ENCODE measurements around the gene ZBED5. TPM values are rescaled to one million over a fixed set of nuclear protein-coding genes. Genes with fewer than 3 reads are reported as not detected.
"Not testable (repeated sequence)": the region's sequence is repeated elsewhere in the genome, so short reads cannot be mapped to it uniquely, and the experiment has no call there.

Gene ZBED5
- total and polyA plus RNA-seq, 2 experiments from 2014 or later, result 36.2 to 76.6 TPM

DNA sequence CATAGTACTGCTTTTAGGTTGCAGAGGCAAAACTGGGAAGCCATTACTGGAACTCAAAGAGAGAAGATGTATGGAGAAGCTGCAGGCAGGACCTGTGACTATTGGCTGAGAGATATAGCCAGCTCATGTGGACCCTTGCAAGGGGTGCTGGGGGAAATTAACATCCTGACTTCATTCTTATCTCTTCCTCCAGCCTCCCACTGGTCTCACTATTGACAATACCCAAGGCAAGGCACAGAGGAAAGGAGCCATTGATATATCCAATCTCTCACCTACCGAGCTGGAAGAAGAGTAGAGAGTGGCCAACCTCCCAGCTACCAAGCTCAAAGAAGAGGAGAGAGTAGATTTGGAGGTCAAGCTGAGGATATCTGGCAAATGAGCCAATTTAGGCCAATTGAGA, 36.8 kb upstream of the ZBED5 start:
- no peak for DNase-seq (ENCODE audit: low read depth in 1 of 2, low spot score in 1 of 2)
- TF ChIP-seq, protein P1, sequence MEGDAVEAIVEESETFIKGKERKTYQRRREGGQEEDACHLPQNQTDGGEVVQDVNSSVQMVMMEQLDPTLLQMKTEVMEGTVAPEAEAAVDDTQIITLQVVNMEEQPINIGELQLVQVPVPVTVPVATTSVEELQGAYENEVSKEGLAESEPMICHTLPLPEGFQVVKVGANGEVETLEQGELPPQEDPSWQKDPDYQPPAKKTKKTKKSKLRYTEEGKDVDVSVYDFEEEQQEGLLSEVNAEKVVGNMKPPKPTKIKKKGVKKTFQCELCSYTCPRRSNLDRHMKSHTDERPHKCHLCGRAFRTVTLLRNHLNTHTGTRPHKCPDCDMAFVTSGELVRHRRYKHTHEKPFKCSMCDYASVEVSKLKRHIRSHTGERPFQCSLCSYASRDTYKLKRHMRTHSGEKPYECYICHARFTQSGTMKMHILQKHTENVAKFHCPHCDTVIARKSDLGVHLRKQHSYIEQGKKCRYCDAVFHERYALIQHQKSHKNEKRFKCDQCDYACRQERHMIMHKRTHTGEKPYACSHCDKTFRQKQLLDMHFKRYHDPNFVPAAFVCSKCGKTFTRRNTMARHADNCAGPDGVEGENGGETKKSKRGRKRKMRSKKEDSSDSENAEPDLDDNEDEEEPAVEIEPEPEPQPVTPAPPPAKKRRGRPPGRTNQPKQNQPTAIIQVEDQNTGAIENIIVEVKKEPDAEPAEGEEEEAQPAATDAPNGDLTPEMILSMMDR (IDR thresholded peaks at IDR 0.05; ENCODE audit: low read depth, low read length), result no peak
- H3K27me3 ChIP-seq, result no peaks in the 10 kb centered on the region
- no peaks in the 10 kb centered on the region for H3K9me3 ChIP-seq (ENCODE audit: low read depth)
- no peak overlapping the region for H3K27ac ChIP-seq
- H3K4me1 ChIP-seq (ENCODE audit: low read depth), result peaks cover 23% of the 10 kb centered on the region
- H3K36me3 ChIP-seq, result no peaks in the 10 kb centered on the region
- no peak overlapping the region for H3K4me3 ChIP-seq

DNA sequence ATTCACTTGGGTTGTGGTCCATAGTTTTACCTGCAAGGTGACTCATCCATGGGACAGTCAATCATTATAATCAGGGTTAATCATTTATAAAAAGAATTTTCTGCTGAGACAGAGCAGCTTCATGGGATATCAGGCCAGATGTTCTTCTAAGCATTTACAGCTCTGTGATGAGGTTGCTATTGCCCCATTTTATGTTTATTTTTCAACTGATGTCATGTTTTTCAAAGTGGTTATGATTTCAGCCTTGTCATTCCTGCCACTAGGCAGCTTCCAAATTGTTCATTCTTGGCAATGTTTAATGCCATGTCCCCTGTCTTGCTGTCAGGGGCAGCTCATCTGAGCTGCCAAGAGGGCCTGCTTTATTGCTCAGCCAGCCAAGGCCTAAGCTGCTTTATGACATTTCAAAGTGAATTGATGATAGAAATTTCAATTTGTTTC, 35.9 kb upstream of the ZBED5 start:
- H3K27ac ChIP-seq, result no peak overlapping the region
- no peaks in the 10 kb centered on the region for H3K36me3 ChIP-seq
- H3K4me1 ChIP-seq (ENCODE audit: low read depth), result peaks cover 14% of the 10 kb centered on the region
- no peaks in the 10 kb centered on the region for H3K27me3 ChIP-seq
- TF ChIP-seq, protein P1 (IDR thresholded peaks at IDR 0.05; ENCODE audit: low read depth, low read length), result no peak
- H3K9me3 ChIP-seq (ENCODE audit: low read depth), result no peaks in the 10 kb centered on the region
- peak in 1 of 2 donors; percentile 43 for DNase-seq (ENCODE audit: low read depth in 1 of 2, low spot score in 1 of 2)
- no peak overlapping the region for H3K4me3 ChIP-seq

DNA sequence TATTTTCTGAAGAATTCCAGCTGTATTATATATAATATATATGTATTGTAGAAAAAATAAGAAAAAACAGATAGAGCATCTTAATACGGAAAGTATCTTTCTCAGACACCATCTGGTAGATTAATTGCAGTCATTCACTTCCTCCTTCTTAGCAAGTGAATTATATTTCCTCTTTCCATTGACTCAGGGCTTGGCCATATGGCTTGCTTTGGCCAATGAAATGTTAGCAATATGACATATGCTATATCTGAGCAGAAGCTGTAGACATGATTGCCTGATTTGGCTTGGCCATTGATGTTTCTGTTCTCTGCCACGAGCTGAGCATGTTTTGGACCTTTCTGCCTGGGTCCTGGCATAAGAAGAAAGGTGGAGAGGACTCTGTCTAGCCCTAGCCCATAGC, 34.4 kb upstream of the ZBED5 start:
- DNase-seq (ENCODE audit: low read depth in 1 of 2, low spot score in 1 of 2), result no peak
- peaks cover 1% of the 10 kb centered on the region for H3K4me1 ChIP-seq (ENCODE audit: low read depth)
- no peaks in the 10 kb centered on the region for H3K27me3 ChIP-seq
- TF ChIP-seq, protein P1 (IDR thresholded peaks at IDR 0.05; ENCODE audit: low read depth, low read length), result no peak
- no peaks in the 10 kb centered on the region for H3K36me3 ChIP-seq
- no peaks in the 10 kb centered on the region for H3K9me3 ChIP-seq (ENCODE audit: low read depth)
- H3K4me3 ChIP-seq, result no peak overlapping the region
- no peak overlapping the region for H3K27ac ChIP-seq

DNA sequence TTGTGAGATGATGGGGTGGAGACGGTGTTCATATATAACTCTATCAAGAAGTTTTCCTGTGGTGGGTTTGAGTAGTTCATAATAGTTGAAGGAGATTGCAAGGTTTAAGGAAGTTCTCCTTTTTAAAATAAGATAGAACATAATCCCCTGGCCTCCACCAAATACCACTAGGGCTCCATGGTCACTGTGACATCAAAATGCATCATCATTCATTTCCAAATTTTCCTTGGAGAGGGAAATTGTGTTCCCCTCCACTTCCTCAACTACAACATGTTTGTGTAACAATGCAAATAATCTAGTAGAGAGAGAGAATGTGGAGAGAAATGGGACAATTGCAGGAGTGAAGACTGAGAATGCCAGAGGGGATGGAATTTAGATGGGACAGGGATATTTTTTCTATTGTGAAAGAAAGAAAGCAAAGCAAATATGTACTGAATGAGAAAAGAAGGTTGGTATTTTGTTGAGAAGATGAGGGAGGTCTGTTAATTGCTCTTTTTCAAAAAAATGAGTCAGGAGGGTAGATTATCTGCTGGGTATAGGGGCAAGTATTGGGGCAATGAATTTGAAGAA, 33.4 kb upstream of the ZBED5 start:
- no peak for DNase-seq (ENCODE audit: low read depth in 1 of 2, low spot score in 1 of 2)
- no peak overlapping the region for H3K27ac ChIP-seq

DNA sequence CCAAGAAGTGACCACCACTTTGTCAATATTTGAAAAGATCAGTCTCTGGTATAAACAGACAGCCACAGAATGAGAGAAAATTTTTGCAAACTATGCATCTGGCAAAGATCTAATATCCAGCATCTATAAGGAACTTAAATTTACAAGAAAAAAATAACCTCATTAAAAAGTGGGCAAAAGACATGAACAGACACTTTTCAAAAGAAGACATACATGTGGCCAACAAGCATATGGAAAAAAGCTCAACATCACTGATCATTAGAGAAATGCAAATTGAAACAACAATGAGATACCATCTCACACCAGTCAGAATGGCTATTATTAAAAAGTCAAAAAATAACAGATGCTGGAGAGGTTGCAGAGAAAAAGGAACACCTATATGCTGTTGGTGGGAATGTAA, 32.2 kb upstream of the ZBED5 start:
- H3K4me1 ChIP-seq (ENCODE audit: low read depth), result peaks cover 12% of the 10 kb centered on the region
- not testable (repeated sequence) for DNase-seq (ENCODE audit: low read depth in 1 of 2, low spot score in 1 of 2); H3K36me3 ChIP-seq; H3K9me3 ChIP-seq (ENCODE audit: low read depth); H3K4me3 ChIP-seq; H3K27me3 ChIP-seq; H3K27ac ChIP-seq

More for the DNA sequence above, 33.4 kb upstream of the ZBED5 start:
- Histone ChIP-seq H3K4me3 (no peak overlapping the region), H3K27me3 (no peaks in the 10 kb centered on the region), H3K4me1 (ENCODE audit: low read depth) (peaks cover under 1% of the 10 kb centered on the region), H3K36me3 (no peaks in the 10 kb centered on the region), H3K9me3 (ENCODE audit: low read depth) (no peaks in the 10 kb centered on the region)
- TF ChIP-seq, protein P1 (IDR thresholded peaks at IDR 0.05; ENCODE audit: low read depth, low read length), result no peak

DNA sequence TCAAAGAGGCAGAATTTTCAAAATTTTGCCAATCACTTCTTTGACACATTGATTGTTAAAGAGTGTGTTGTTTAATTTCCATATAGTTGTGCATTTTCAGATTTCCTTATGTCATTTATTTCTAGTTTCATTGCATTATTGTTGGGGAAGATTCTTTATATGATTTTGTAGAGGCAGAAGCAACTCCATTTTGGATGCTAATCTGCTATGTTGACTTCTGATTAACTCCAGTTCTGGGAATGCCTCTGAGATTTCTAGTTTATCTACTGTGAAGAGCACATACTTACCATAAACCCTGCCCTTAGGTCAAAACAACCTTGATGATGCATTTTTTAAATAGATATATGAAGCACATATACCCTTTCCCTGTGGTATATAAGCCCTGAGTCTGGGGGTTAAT, 29.5 kb upstream of the ZBED5 start:
- no peaks in the 10 kb centered on the region for H3K9me3 ChIP-seq (ENCODE audit: low read depth)

More for the DNA sequence above, 29.5 kb upstream of the ZBED5 start:
- H3K4me1 ChIP-seq (ENCODE audit: low read depth), result peaks cover 13% of the 10 kb centered on the region
- H3K27ac ChIP-seq, result no peak overlapping the region
- no peak overlapping the region for H3K4me3 ChIP-seq
- no peaks in the 10 kb centered on the region for H3K36me3 ChIP-seq
- DNase-seq (ENCODE audit: low read depth in 1 of 2, low spot score in 1 of 2), result no peak
- TF ChIP-seq, protein P1 (IDR thresholded peaks at IDR 0.05; ENCODE audit: low read depth, low read length), result no peak
- H3K27me3 ChIP-seq, result no peaks in the 10 kb centered on the region

Measured in cardiac muscle cell (in vitro differentiated cells and primary cell).